Measurements from ENCODE around the gene KYAT1. TPM values are rescaled to one million over a fixed set of nuclear protein-coding genes. Genes with fewer than 3 reads are reported as not detected.
A peak's percentile ranks its signal among the peaks of the same experiment; 100 is the strongest.

The KYAT1 gene
- total RNA-seq, 2 experiments from 2014 or later, result 14.9 to 16.3 TPM

DNA sequence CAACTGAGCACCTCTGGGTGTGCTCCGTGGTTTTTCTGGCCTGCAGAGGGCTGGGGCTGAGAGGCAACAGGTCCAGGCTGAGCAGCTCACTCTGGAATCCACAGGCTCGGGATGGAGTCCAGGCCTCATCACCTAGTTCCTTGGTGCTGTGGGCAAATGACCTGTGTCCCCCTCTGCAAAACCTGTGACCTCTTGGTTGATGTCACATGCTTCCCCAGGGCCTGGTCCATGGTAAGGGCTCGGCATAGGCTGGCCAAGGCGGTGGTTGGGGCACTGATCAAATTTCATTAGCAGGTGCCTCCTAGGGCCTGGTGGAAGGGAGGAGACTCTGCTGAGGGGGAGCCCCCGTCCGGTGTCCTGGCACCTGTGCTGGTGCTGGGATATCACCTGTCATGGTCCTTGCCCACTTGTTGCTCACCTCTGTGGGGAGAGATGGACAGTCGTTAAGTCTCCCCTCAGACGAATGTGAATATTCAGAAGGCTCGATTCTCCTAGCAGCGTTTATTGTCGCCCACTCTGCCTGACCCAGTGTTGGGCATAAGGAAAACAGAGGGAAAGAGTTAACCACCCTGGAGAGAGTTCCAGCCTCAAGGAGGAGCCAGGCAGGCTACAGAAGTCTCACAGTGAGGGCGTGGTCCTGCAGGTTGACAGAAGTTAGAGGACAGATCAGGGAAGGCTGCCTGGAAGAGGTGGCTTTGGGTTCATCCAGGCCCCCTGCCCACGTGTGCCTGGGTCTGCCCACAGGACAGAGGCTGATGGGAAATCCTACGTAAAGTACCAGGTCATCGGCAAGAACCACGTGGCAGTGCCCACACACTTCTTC lies 60.0 kb downstream of the KYAT1 start:
- peak overlapping the region; percentile 30 for H3K4me3 Mint-ChIP-seq
- H3K9me3 Mint-ChIP-seq, result no peaks in the 10 kb centered on the region
- H3K4me1 Mint-ChIP-seq, result peaks cover 9% of the 10 kb centered on the region
- H3K27ac Mint-ChIP-seq, result no peak overlapping the region
- H3K36me3 Mint-ChIP-seq, result peaks cover 3% of the 10 kb centered on the region
- H3K27me3 Mint-ChIP-seq, result no peaks in the 10 kb centered on the region
- ATAC-seq (ENCODE audit: low read depth) (no peak), DNase-seq (no peak)
- POLR2A ChIA-PET, result no interaction called here

DNA sequence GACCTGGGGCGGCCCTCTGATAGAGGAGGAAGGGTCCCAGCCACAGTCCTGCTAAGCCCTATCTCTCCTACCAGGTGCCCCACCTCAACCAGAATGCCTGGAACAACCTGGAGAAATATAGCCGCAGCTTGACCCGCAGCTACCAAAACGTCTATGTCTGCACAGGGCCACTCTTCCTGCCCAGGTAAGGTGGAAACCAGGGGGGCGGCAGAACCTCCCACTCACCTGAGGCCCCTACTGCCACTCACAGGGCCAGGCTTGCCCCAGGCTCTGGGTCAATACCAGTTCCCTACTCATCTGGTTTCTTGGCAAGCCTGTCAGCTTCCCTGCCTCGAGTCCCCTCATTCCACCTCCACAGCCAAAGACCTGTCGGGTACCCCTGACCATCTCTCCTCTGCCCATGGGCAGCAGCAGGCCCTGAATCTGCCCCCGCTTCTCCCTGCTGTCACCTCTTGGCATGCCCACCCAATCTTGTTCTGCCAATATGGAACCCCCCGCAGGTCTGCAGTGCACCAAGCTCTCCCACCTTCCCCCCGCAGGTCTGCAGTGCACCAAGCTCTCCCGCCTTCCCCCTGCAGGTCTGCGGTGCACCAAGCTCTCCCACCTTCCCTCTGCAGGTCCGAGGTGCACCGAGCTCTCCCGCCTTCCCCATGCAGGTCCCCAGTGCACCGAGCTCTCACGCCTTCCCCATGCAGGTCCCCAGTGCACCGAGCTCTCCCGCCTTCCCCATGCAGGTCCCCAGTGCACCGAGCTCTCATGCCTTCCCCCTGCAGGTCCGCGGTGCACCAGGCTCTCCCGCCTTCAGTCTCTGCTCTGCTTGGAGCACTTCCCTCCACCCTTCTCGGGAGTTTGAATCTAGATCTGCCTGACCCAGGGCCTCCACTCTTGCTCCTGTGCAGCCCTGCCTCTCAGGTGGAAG lies 60.8 kb downstream of the KYAT1 start:
- Mint-ChIP-seq H3K27ac (no peak overlapping the region), H3K9me3 (no peaks in the 10 kb centered on the region), H3K36me3 (peaks cover 3% of the 10 kb centered on the region), H3K27me3 (no peaks in the 10 kb centered on the region), H3K4me1 (peaks cover 9% of the 10 kb centered on the region), H3K4me3 (peak overlapping the region; percentile 30)
- DNase-seq (no peak), ATAC-seq (ENCODE audit: low read depth) (no peak)
- POLR2A ChIA-PET, result no interaction called here

DNA sequence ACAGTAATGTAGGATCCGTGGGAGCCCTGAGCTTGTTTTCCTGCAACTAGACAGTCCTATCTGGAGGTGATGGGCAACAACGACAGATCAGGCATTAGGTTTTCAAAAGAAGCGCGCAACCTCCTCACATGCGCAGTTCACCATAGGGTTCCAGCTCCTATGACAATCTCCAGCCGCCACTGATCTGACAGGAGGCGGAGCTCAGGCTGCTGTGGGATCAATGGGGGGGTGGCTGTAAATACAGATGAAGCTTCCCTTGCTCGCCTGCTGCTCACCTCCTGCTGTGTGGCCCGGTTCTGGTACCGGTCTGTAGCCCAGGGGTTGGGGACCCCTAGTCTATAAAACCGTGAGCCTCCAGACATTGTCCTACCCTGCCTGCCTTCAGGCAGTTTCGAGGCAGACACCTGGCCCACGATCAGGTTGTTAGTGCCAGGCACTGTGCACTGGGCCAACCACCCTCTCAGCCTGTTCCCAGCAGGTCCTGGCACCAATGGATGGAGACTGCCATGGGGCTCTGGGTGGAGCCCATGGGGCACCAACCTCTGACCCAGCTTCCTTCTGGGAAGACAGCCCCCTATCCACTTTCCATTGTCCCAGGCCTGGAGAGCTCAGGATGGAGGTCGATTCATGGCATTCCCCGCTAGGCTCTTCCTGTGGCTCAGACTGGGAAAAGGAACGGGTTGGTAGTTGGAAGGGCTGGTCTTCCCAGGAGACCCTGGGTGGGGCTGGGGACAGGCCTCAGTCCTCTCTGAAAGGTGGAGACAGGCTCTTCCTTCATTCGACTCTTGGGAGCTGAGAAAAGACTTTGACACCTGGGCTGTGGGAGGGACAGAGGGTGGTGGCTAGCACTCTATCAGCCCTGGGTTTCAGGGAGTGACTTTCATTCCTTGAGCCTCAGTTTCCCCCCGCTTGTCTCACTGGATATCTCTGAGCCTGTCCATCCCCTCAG lies 61.8 kb downstream of the KYAT1 start:
- POLR2A ChIA-PET, result interaction anchor here (0.6 to 3.7 kb wide), 6 partner anchors 10 to 315 kb away, joined by 3 to 32 read pairs (median 5); partner anchors contain the start of genes SPOUT1 and SPTAN1
- peaks cover 3% of the 10 kb centered on the region for H3K36me3 Mint-ChIP-seq
- H3K9me3 Mint-ChIP-seq, result no peaks in the 10 kb centered on the region
- H3K27me3 Mint-ChIP-seq, result no peaks in the 10 kb centered on the region
- H3K4me3 Mint-ChIP-seq, result peak overlapping the region; percentile 22
- no peak overlapping the region for H3K27ac Mint-ChIP-seq
- no peak for ATAC-seq (ENCODE audit: low read depth)
- DNase-seq, result no peak
- H3K4me1 Mint-ChIP-seq, result peaks cover 9% of the 10 kb centered on the region

DNA sequence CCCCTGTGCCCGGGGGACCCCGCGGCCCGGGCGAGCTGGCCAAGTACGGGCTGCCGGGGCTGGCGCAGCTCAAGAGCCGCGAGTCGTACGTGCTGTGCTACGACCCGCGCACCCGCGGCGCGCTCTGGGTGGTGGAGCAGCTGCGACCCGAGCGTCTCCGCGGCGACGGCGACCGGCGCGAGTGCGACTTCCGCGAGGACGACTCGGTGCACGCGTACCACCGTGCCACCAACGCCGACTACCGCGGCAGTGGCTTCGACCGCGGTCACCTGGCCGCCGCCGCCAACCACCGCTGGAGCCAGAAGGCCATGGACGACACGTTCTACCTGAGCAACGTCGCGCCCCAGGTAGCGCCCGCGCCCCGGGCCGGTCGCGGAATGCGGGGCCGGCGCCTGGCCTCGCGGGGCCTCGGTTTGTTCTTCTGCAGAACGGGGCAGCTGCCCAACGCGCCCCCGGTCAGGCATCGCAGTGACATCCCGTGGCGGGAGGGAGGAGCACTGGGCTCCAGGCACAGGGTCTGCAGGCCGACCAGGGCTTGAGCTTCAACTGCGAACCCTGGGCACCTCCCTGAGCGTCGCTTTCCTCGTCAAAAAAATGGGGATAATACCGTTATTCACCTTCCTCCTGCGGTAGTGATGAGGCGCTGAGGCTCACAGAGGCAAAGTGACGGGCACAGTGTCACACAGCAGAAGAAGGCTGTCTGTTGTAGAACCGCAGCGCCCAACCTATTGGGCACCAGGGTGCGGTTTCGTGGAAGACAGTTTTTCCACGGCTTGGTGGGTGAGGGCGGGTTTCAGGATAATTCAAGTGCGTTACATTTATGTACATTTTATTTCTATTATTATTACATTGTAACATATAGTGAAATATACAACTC lies 62.7 kb downstream of the KYAT1 start:
- Mint-ChIP-seq H3K4me3 (peak overlapping the region; percentile 74), H3K27ac (peak overlapping the region; percentile 18), H3K4me1 (peaks cover 9% of the 10 kb centered on the region), H3K36me3 (peaks cover 1% of the 10 kb centered on the region), H3K9me3 (no peaks in the 10 kb centered on the region), H3K27me3 (no peaks in the 10 kb centered on the region)
- DNase-seq (peak; percentile 73), ATAC-seq (ENCODE audit: low read depth) (peak; percentile 40)
- POLR2A ChIA-PET, result interaction anchor here (0.6 to 3.7 kb wide), 17 partner anchors 9 to 314 kb away, joined by 3 to 32 read pairs (median 4); partner anchors contain the start of genes SPOUT1, SPTAN1 and ZDHHC12

DNA sequence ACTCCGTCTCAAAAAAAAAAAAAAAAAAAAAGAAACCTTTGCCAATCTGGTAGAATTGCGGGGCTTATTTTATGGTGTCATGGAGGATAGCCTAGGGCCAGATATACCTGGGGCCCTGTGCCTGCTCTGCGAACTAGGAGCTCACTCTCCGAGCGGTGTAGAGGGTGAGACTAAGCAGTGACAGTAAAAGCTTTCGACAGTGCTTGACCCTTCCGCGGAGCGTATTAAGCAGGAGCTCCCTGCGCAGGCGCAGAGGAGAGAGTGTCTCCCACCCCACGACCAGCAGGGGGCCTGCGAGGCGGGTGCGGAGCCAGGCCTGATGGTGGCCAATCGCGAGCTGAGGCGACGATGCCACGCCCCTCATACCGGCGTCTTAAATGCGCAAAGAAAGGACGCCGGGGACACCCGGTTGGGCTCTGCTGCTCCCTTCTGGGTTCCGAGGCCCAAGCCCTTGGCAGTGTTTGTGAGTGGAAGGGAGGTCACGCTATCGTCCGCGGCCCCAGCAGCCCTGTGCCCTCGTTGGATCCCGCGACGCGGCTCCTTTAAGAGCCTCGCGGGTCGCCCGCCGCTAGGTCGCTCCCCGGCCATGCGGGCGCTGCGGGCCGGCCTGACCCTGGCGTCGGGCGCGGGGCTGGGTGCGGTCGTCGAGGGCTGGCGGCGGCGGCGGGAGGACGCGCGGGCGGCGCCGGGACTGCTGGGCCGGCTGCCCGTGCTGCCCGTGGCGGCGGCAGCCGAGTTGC lies 63.5 kb downstream of the KYAT1 start, which contains the start of gene ENDOG:
TSS of gene ENDOG (plus strand) at position 402 of the 740 bp plus-strand sequence. CDS start at position 587, 185 bp downstream.
- H3K4me3 Mint-ChIP-seq, result peak within 1 kb of the TSS; percentile 78
- H3K9me3 Mint-ChIP-seq, result no peaks in the 10 kb centered on the region
- peak; percentile 99 for DNase-seq
- H3K27me3 Mint-ChIP-seq, result no peaks in the 10 kb centered on the region
- POLR2A ChIA-PET, result interaction anchor here (0.6 to 3.7 kb wide), 26 partner anchors 8 to 995 kb away, joined by 3 to 32 read pairs (median 4); partner anchors contain the start of genes SET, SLC25A25, SPOUT1 and SPTAN1
- peak; percentile 95 for ATAC-seq (ENCODE audit: low read depth)
- peak within 1 kb of the TSS; percentile 85 for H3K27ac Mint-ChIP-seq
- peaks cover 1% of the 10 kb centered on the region for H3K36me3 Mint-ChIP-seq
- peaks cover 9% of the 10 kb centered on the region for H3K4me1 Mint-ChIP-seq

DNA sequence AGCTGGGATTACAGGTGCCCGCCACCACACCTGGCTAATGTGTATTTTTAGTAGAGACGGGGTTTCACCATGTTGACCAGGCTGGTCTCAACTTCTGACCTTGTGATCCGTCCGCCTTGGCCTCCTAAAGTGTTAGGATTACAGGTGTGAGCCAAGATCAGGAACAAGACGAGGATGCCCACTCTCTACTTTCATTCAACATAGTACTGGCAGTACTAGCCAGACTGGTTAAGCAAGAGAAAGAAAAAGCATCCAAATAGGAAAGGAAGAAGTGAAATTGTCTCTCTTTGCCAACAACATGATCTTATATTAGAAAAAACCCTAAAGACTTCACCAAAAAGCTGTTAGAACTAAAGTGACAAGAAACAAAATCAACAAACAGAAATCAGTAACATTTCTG lies 70.9 kb downstream of the KYAT1 start:
- H3K36me3 Mint-ChIP-seq, result peaks cover 1% of the 10 kb centered on the region
- POLR2A ChIA-PET, result no interaction called here
- H3K27ac Mint-ChIP-seq, result no peak overlapping the region
- ATAC-seq (ENCODE audit: low read depth) (no peak), DNase-seq (no peak)
- H3K27me3 Mint-ChIP-seq, result no peaks in the 10 kb centered on the region
- H3K9me3 Mint-ChIP-seq, result no peaks in the 10 kb centered on the region
- no peaks in the 10 kb centered on the region for H3K4me1 Mint-ChIP-seq
- no peak overlapping the region for H3K4me3 Mint-ChIP-seq

DNA sequence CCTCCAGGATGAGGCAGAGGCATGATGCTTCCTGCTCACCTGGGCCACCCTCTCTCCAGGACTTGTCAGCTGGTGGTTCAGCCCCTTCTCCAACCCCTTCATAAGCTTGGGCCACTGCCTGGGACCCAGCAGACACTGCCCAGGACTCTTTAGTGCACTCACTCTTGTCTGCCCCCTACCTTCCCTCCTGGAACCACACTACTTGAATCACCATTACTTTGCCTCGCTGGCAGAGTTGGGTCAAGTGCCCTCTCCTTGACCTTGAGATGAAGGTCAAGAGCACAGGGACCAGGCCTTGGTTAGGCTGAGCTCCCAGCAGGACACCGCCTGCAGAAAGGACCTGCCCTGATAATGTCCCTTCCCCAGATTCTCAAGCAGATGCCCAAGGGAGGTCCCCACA lies 71.9 kb downstream of the KYAT1 start:
- ATAC-seq (ENCODE audit: low read depth) (no peak), DNase-seq (no peak)
- no peak overlapping the region for H3K27ac Mint-ChIP-seq
- no peak overlapping the region for H3K4me3 Mint-ChIP-seq
- H3K4me1 Mint-ChIP-seq, result no peaks in the 10 kb centered on the region
- POLR2A ChIA-PET, result no interaction called here
- H3K36me3 Mint-ChIP-seq, result peaks cover 1% of the 10 kb centered on the region
- H3K9me3 Mint-ChIP-seq, result no peaks in the 10 kb centered on the region
- no peaks in the 10 kb centered on the region for H3K27me3 Mint-ChIP-seq

DNA sequence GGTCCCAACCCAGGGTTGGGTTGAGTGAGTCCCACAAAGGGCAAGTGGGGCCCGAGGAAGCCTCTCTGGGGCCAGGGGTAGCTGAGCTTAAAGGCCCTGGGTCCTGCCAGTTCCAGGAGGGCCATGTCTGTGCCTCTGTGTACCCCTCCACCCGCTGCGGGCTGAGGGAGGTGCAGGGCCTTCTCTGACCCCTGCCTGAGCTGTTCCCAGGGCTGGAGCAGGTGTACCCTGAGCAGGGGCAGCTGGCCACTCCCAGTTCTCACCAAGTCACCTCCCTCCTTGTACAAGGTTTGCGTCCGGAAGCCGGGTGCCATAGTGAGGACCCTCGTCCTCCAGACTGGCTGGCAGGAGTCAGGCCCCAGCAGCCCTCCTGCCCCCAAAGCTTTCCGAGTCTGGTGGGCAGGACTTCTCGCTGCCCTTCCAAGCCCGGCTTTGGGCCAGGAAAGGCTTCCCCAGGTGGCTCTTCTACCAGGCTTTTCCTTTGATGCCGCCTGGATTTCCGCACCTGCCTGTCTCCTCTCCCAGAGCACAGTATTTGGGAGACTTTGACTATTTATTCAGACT lies 72.6 kb downstream of the KYAT1 start:
- POLR2A ChIA-PET, result interaction anchor here (0.6 kb wide), 1 partner anchor 9 kb away, joined by 3 read pairs; no protein-coding TSS in a partner anchor
- Mint-ChIP-seq H3K36me3 (peaks cover 1% of the 10 kb centered on the region), H3K27ac (no peak overlapping the region), H3K9me3 (no peaks in the 10 kb centered on the region), H3K4me3 (no peak overlapping the region), H3K27me3 (no peaks in the 10 kb centered on the region), H3K4me1 (no peaks in the 10 kb centered on the region)
- ATAC-seq (ENCODE audit: low read depth) (no peak), DNase-seq (no peak)

DNA sequence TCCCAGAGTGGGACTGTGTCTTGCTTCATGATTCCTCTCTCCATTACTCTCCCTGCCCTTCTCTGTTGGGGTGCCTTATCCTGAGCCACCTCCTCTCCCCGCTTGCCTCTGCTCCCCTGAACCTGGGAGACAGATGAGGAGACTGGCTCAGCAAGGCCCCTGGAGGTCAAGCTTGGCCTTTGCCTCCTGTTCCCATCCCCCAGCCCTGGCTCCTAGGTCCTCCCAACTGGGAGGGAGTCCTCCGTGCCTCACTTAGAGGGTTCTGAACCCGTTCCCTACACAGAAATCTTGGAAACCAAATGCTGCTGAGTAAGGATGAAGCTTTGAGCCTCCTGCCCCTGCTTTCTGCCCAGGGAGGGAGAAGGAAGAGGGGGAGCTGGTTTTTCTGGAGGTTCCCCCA lies 73.2 kb downstream of the KYAT1 start:
- Mint-ChIP-seq H3K4me1 (no peaks in the 10 kb centered on the region), H3K9me3 (no peaks in the 10 kb centered on the region), H3K4me3 (no peak overlapping the region), H3K27ac (peak overlapping the region; percentile 36), H3K27me3 (no peaks in the 10 kb centered on the region), H3K36me3 (peaks cover 3% of the 10 kb centered on the region)
- no peak for ATAC-seq (ENCODE audit: low read depth)
- no peak for DNase-seq
- POLR2A ChIA-PET, result interaction anchor here (0.6 to 1.7 kb wide), 2 partner anchors 9 to 10 kb away, joined by 3 to 4 read pairs; no protein-coding TSS in a partner anchor

DNA sequence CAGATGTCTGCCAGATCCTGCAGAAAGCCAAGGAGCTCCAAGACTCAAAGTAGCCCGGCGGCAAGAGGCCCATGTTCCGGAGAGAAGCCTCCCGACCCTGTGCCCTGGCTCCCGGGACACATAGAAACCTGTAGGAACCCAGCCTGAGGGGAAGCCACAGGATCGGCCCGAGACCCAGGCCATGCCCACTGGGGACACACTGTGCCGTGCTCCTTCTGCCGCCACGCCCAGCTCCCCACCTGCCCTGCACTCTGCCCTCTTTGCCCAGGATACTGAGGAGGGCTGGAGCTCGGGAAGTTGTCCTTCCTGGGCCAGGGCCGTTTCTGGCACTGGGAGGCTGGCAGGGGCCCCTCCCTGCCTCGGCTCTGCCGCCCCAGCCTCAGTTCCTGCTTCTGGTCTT lies 73.9 kb downstream of the KYAT1 start:
- DNase-seq (no peak), ATAC-seq (ENCODE audit: low read depth) (no peak)
- no peak overlapping the region for H3K27ac Mint-ChIP-seq
- H3K4me1 Mint-ChIP-seq, result no peaks in the 10 kb centered on the region
- no peak overlapping the region for H3K4me3 Mint-ChIP-seq
- POLR2A ChIA-PET, result interaction anchor here (1.7 kb wide), 1 partner anchor 11 kb away, joined by 4 read pairs; no protein-coding TSS in a partner anchor
- no peaks in the 10 kb centered on the region for H3K9me3 Mint-ChIP-seq
- H3K36me3 Mint-ChIP-seq, result peaks cover 3% of the 10 kb centered on the region
- no peaks in the 10 kb centered on the region for H3K27me3 Mint-ChIP-seq

DNA sequence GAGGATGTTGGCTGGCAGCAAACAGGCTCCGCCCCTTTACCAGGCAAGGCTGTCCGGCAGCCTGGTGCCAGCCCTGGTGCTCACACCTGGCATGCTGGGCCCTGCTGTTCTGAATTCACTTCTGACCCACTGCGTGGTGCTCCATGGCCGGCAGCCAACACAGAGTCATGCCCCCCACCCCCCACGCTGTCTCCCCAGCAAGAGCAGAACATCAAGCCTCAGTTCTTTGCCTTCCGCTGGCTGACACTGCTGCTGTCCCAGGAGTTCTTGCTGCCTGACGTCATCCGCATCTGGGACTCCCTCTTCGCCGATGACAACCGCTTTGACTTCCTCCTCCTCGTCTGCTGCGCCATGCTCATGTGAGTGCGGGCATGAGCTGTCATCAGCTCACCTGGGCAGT lies 76.1 kb downstream of the KYAT1 start:
- Mint-ChIP-seq H3K9me3 (no peaks in the 10 kb centered on the region), H3K4me1 (no peaks in the 10 kb centered on the region), H3K27me3 (no peaks in the 10 kb centered on the region), H3K36me3 (peaks cover 9% of the 10 kb centered on the region), H3K27ac (no peak overlapping the region), H3K4me3 (no peak overlapping the region)
- ATAC-seq (ENCODE audit: low read depth) (no peak), DNase-seq (no peak)
- POLR2A ChIA-PET, result no interaction called here

All from activated naive CD8-positive, alpha-beta T cell treated with anti-CD3 and anti-CD28 coated beads, Interleukin-2, amount 10 ng/mL, durations not matched to agents 7 days and 5 days (primary cell).